ENCODE measurements around the gene PITX2. TPM values are rescaled to one million over a fixed set of nuclear protein-coding genes. Genes with fewer than 3 reads are reported as not detected.

PITX2 gene
- polyA plus RNA-seq, 3 donors, result not detected

DNA sequence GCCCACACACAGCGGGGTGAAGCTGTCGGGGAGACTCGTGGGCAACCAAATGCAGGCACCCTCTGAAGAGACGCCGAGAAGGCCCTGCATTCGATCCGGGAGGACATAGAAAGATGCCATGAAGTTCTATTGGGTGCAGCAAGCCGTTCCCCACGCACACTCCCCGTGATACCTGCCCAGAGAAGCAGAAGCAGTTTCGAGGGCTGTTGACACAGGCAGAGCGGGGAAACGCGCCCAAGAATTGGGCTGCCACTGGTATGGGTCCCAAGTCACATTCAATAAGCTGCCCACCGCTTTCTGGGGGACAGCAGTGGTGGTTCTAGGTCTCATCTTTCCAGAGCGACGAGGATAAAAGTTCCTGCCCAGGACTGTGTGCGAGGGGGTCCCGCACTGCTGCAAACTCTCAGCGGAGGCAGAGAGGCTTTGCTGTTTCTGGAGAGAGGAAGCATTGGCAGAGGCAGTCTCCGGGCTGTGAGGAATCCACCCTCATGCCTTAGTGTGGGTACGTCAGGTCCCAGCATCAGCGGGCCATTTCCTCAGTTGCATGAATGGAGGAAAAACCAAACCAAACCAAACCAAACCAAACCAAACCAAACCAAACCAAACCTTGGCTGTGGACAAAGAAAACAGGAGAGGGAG is 10.1 kb downstream of the PITX2 start:
- H2AFZ ChIP-seq (ENCODE audit: insufficient read depth, low read depth, low read length, poor library complexity, severe bottlenecking), result no peak overlapping the region
- peaks cover 97 to 99% of the 10 kb centered on the region in 2 donors for H3K27me3 ChIP-seq (ENCODE audit: control insufficient read depth in 2 of 2, insufficient read depth in 2 of 2, low read length in 2 of 2)
- no peaks in the 10 kb centered on the region for H3K79me2 ChIP-seq (ENCODE audit: insufficient read depth, low read length)
- H3K36me3 Mint-ChIP-seq, result no peaks in the 10 kb centered on the region
- H3K4me2 ChIP-seq (replicated peaks; ENCODE audit: extremely low read depth, low read length, poor library complexity, severe bottlenecking), result no peak overlapping the region
- H3K27ac Mint-ChIP-seq, result no peak overlapping the region
- H3K9me3 ChIP-seq (replicated peaks in 1 of 2; ENCODE audit: control insufficient read depth in 1 of 2, insufficient read depth in 1 of 2, low read length in 2 of 2), result peaks cover 3 to 63% of the 10 kb centered on the region in 2 donors
- H3K4me1 Mint-ChIP-seq, result peaks cover 4% of the 10 kb centered on the region
- peaks cover 92 to 97% (median 92%) of the 10 kb centered on the region in 3 donors for H3K27me3 Mint-ChIP-seq (ENCODE audit: low read depth in 3 of 3)
- no peaks in the 10 kb centered on the region for H3K36me3 ChIP-seq (replicated peaks in 1 of 2; ENCODE audit: control insufficient read depth in 1 of 2, insufficient read depth in 2 of 2, low read length in 2 of 2)
- 12% methylated on average over 21 of the region's 23 CpGs for WGBS (ENCODE audit: insufficient coverage)
- no peak overlapping the region for H3K9ac ChIP-seq (ENCODE audit: insufficient read depth, low read length, poor library complexity, severe bottlenecking)
- no peak for DNase-seq
- peaks cover 0 to 34% (median 20%) of the 10 kb centered on the region in 7 donors for H3K9me3 Mint-ChIP-seq
- no peak overlapping the region for H3K27ac ChIP-seq (ENCODE audit: low read depth in 1 of 2, low read length in 2 of 2)
- H3K4me3 ChIP-seq (replicated peaks in 1 of 3; ENCODE audit: low read depth in 2 of 3, low read length in 3 of 3), result no peak overlapping the region
- no peaks in the 10 kb centered on the region for H3K4me1 ChIP-seq (ENCODE audit: control insufficient read depth in 1 of 2, insufficient read depth in 2 of 2, low read length in 2 of 2)
- TF ChIP-seq, protein P1, sequence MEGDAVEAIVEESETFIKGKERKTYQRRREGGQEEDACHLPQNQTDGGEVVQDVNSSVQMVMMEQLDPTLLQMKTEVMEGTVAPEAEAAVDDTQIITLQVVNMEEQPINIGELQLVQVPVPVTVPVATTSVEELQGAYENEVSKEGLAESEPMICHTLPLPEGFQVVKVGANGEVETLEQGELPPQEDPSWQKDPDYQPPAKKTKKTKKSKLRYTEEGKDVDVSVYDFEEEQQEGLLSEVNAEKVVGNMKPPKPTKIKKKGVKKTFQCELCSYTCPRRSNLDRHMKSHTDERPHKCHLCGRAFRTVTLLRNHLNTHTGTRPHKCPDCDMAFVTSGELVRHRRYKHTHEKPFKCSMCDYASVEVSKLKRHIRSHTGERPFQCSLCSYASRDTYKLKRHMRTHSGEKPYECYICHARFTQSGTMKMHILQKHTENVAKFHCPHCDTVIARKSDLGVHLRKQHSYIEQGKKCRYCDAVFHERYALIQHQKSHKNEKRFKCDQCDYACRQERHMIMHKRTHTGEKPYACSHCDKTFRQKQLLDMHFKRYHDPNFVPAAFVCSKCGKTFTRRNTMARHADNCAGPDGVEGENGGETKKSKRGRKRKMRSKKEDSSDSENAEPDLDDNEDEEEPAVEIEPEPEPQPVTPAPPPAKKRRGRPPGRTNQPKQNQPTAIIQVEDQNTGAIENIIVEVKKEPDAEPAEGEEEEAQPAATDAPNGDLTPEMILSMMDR (IDR thresholded peaks at IDR 0.05), result no peak
- H4K20me1 ChIP-seq (ENCODE audit: insufficient read depth, low read length), result no peaks in the 10 kb centered on the region
- H3K4me3 Mint-ChIP-seq, result peak overlapping the region in 1 of 2 donors; percentile 74
- intact Hi-C loops (cut with micrococcal nuclease), result no loop called here

DNA sequence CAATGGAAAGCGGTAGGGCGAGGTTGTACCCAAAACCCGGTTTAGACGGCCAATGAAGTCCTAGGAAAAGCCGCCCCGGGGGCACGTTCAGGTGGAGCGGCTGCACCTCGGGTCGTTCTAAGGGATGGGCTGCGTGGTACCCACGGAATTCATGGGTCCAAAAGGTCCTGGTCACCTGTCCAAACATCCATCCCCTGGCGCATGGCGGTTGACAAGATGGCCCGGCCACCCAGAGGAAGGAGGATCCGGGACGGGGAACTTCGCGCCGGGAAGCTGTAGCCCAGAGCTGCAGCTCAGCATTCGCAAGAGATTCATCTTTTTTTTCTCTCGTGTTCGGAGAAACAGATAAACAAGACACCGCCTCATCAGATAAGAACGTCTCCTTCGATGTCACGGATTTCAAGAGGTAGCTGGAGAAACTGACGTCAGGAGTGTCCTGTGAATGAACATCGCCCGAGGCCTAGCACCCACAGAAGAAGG is 10.9 kb downstream of the PITX2 start:
- intact Hi-C loops (cut with micrococcal nuclease), result no loop called here
- no peaks in the 10 kb centered on the region for H3K36me3 Mint-ChIP-seq
- H3K4me3 Mint-ChIP-seq, result peak overlapping the region in 1 of 2 donors; percentile 51
- no peaks in the 10 kb centered on the region for H3K79me2 ChIP-seq (ENCODE audit: insufficient read depth, low read length)
- peaks cover 4% of the 10 kb centered on the region for H3K4me1 Mint-ChIP-seq
- DNase-seq, result no peak
- H4K20me1 ChIP-seq (ENCODE audit: insufficient read depth, low read length), result no peaks in the 10 kb centered on the region
- TF ChIP-seq, protein P1 (IDR thresholded peaks at IDR 0.05), result no peak
- no peaks in the 10 kb centered on the region for H3K4me1 ChIP-seq (ENCODE audit: control insufficient read depth in 1 of 2, insufficient read depth in 2 of 2, low read length in 2 of 2)
- no peak overlapping the region for H3K4me3 ChIP-seq (replicated peaks in 1 of 3; ENCODE audit: low read depth in 2 of 3, low read length in 3 of 3)
- WGBS (ENCODE audit: insufficient coverage), result 9% methylated on average over 21 of the region's 30 CpGs
- H3K9me3 ChIP-seq (replicated peaks in 1 of 2; ENCODE audit: control insufficient read depth in 1 of 2, insufficient read depth in 1 of 2, low read length in 2 of 2), result peaks cover 3 to 59% of the 10 kb centered on the region in 2 donors
- H3K27ac ChIP-seq (ENCODE audit: low read depth in 1 of 2, low read length in 2 of 2), result no peak overlapping the region
- H3K9me3 Mint-ChIP-seq, result peaks cover 0 to 33% (median 20%) of the 10 kb centered on the region in 7 donors
- H3K4me2 ChIP-seq (replicated peaks; ENCODE audit: extremely low read depth, low read length, poor library complexity, severe bottlenecking), result no peak overlapping the region
- no peak overlapping the region for H3K27ac Mint-ChIP-seq
- no peak overlapping the region for H3K9ac ChIP-seq (ENCODE audit: insufficient read depth, low read length, poor library complexity, severe bottlenecking)
- peaks cover 86 to 93% (median 89%) of the 10 kb centered on the region in 3 donors for H3K27me3 Mint-ChIP-seq (ENCODE audit: low read depth in 3 of 3)
- H3K36me3 ChIP-seq (replicated peaks in 1 of 2; ENCODE audit: control insufficient read depth in 1 of 2, insufficient read depth in 2 of 2, low read length in 2 of 2), result no peaks in the 10 kb centered on the region
- H2AFZ ChIP-seq (ENCODE audit: insufficient read depth, low read depth, low read length, poor library complexity, severe bottlenecking), result no peak overlapping the region
- peaks cover 89 to 98% of the 10 kb centered on the region in 2 donors for H3K27me3 ChIP-seq (ENCODE audit: control insufficient read depth in 2 of 2, insufficient read depth in 2 of 2, low read length in 2 of 2)

Data from CD14-positive monocyte (primary cell).